Measurements from ENCODE around the gene SLC30A1. TPM values are rescaled to one million over a fixed set of nuclear protein-coding genes. Genes with fewer than 3 reads are reported as not detected.

The SLC30A1 gene
- total RNA-seq, 1 donor, result 30.9 TPM

- Histone ChIP-seq H3K27me3 (ENCODE audit: insufficient read depth, low read length) (no peaks in the 10 kb centered on the region), H3K9me3 (ENCODE audit: low read depth, low read length) (no peaks in the 10 kb centered on the region), H3K4me1 (ENCODE audit: insufficient read depth, low read length) (peaks cover 52% of the 10 kb centered on the region), H3K4me3 (ENCODE audit: low read length) (no peak overlapping the region)
These were observed 33.8 kb upstream of the SLC30A1 start for GRCh38 chr1:211612786-211613107.

- Histone ChIP-seq H3K4me3 (ENCODE audit: low read length) (no peak overlapping the region), H3K4me1 (ENCODE audit: insufficient read depth, low read length) (peaks cover 62% of the 10 kb centered on the region), H3K9me3 (ENCODE audit: low read depth, low read length) (no peaks in the 10 kb centered on the region), H3K27me3 (ENCODE audit: insufficient read depth, low read length) (no peaks in the 10 kb centered on the region)
These were observed 32.9 kb upstream of the SLC30A1 start for GRCh38 chr1:211611818-211612217.

- no peak overlapping the region for H3K4me3 ChIP-seq (ENCODE audit: low read length)
- peaks cover 70% of the 10 kb centered on the region for H3K4me1 ChIP-seq (ENCODE audit: insufficient read depth, low read length)
- H3K9me3 ChIP-seq (ENCODE audit: low read depth, low read length), result no peaks in the 10 kb centered on the region
- H3K27me3 ChIP-seq (ENCODE audit: insufficient read depth, low read length), result no peaks in the 10 kb centered on the region
These were observed 32.0 kb upstream of the SLC30A1 start for GRCh38 chr1:211610779-211611556.

- Histone ChIP-seq H3K4me3 (ENCODE audit: low read length) (no peak overlapping the region), H3K4me1 (ENCODE audit: insufficient read depth, low read length) (peaks cover 79% of the 10 kb centered on the region), H3K27me3 (ENCODE audit: insufficient read depth, low read length) (no peaks in the 10 kb centered on the region), H3K9me3 (ENCODE audit: low read depth, low read length) (no peaks in the 10 kb centered on the region)
These were observed 30.4 kb upstream of the SLC30A1 start for GRCh38 chr1:211609120-211610024.

GRCh38 chr1:211607754-211608473 is 29.0 kb upstream of the SLC30A1 start:
- Histone ChIP-seq H3K4me1 (ENCODE audit: insufficient read depth, low read length) (peaks cover 76% of the 10 kb centered on the region), H3K4me3 (ENCODE audit: low read length) (no peak overlapping the region), H3K9me3 (ENCODE audit: low read depth, low read length) (no peaks in the 10 kb centered on the region), H3K27me3 (ENCODE audit: insufficient read depth, low read length) (no peaks in the 10 kb centered on the region)

GRCh38 chr1:211606914-211607753 is 28.2 kb upstream of the SLC30A1 start:
- Histone ChIP-seq H3K9me3 (ENCODE audit: low read depth, low read length) (no peaks in the 10 kb centered on the region), H3K4me1 (ENCODE audit: insufficient read depth, low read length) (peaks cover 76% of the 10 kb centered on the region), H3K27me3 (ENCODE audit: insufficient read depth, low read length) (no peaks in the 10 kb centered on the region), H3K4me3 (ENCODE audit: low read length) (peak overlapping the region; percentile 50)

- Histone ChIP-seq H3K9me3 (ENCODE audit: low read depth, low read length) (no peaks in the 10 kb centered on the region), H3K4me3 (ENCODE audit: low read length) (peak overlapping the region; percentile 50), H3K27me3 (ENCODE audit: insufficient read depth, low read length) (no peaks in the 10 kb centered on the region), H3K4me1 (ENCODE audit: insufficient read depth, low read length) (peaks cover 71% of the 10 kb centered on the region)
These were observed 27.5 kb upstream of the SLC30A1 start for GRCh38 chr1:211606332-211606913.

- Histone ChIP-seq H3K4me3 (ENCODE audit: low read length) (peak overlapping the region; percentile 50), H3K9me3 (ENCODE audit: low read depth, low read length) (no peaks in the 10 kb centered on the region), H3K27me3 (ENCODE audit: insufficient read depth, low read length) (no peaks in the 10 kb centered on the region), H3K4me1 (ENCODE audit: insufficient read depth, low read length) (peaks cover 65% of the 10 kb centered on the region)
These were observed 26.8 kb upstream of the SLC30A1 start for GRCh38 chr1:211605603-211606331.

- Histone ChIP-seq H3K4me1 (ENCODE audit: insufficient read depth, low read length) (peaks cover 63% of the 10 kb centered on the region), H3K27me3 (ENCODE audit: insufficient read depth, low read length) (no peaks in the 10 kb centered on the region), H3K9me3 (ENCODE audit: low read depth, low read length) (no peaks in the 10 kb centered on the region), H3K4me3 (ENCODE audit: low read length) (no peak overlapping the region)
These were observed 26.1 kb upstream of the SLC30A1 start for GRCh38 chr1:211605034-211605433.

- Histone ChIP-seq H3K27me3 (ENCODE audit: insufficient read depth, low read length) (no peaks in the 10 kb centered on the region), H3K9me3 (ENCODE audit: low read depth, low read length) (no peaks in the 10 kb centered on the region), H3K4me1 (ENCODE audit: insufficient read depth, low read length) (peaks cover 63% of the 10 kb centered on the region), H3K4me3 (ENCODE audit: low read length) (no peak overlapping the region)
These were observed 25.6 kb upstream of the SLC30A1 start for GRCh38 chr1:211604548-211604947.

GRCh38 chr1:211603713-211604112 is 24.8 kb upstream of the SLC30A1 start:
- Histone ChIP-seq H3K4me1 (ENCODE audit: insufficient read depth, low read length) (peaks cover 63% of the 10 kb centered on the region), H3K4me3 (ENCODE audit: low read length) (no peak overlapping the region), H3K9me3 (ENCODE audit: low read depth, low read length) (no peaks in the 10 kb centered on the region), H3K27me3 (ENCODE audit: insufficient read depth, low read length) (no peaks in the 10 kb centered on the region)

GRCh38 chr1:211603191-211603701 is 24.3 kb upstream of the SLC30A1 start:
- Histone ChIP-seq H3K4me3 (ENCODE audit: low read length) (no peak overlapping the region), H3K27me3 (ENCODE audit: insufficient read depth, low read length) (no peaks in the 10 kb centered on the region), H3K9me3 (ENCODE audit: low read depth, low read length) (no peaks in the 10 kb centered on the region), H3K4me1 (ENCODE audit: insufficient read depth, low read length) (peaks cover 60% of the 10 kb centered on the region)

GRCh38 chr1:211601982-211602670 is 23.2 kb upstream of the SLC30A1 start:
- no peaks in the 10 kb centered on the region for H3K9me3 ChIP-seq (ENCODE audit: low read depth, low read length)
- H3K4me1 ChIP-seq (ENCODE audit: insufficient read depth, low read length), result peaks cover 60% of the 10 kb centered on the region
- no peak overlapping the region for H3K4me3 ChIP-seq (ENCODE audit: low read length)
- no peaks in the 10 kb centered on the region for H3K27me3 ChIP-seq (ENCODE audit: insufficient read depth, low read length)

Data from mononuclear cell (primary cell).